Stimulated activated CD8-positive, alpha-beta memory T cell treated with anti-CD3 and anti-CD28 coated beads, Interleukin-12 subunit alpha, Interleukin-12 subunit beta, amount 100 ng/mL, for 1 hour (primary cell): ENCODE data around the gene HSPA1A.

ENCODE experiments used
- DNase-seq: peaks from one replicate; pipeline ENCODE4 v3.0.0-alpha.2; 2020; ENCODE audit warnings: low read depth

HSPA1A gene

GRCh38 chr6:31865205-31866118 lies 50.1 kb downstream of the HSPA1A start:
- DNase-seq: no peak
